ENCODE results near the gene EML3. TPM values are rescaled to one million over a fixed set of nuclear protein-coding genes. Genes with fewer than 3 reads are reported as not detected.
A peak's percentile ranks its signal among the peaks of the same experiment; 100 is the strongest.
"Not testable (repeated sequence)": the region's sequence is repeated elsewhere in the genome, so short reads cannot be mapped to it uniquely, and the experiment has no call there.

EML3 gene
- total and polyA plus RNA-seq, 8 donors, result 22.0 to 86.4 (median 24.5) TPM

GRCh38 chr11:62569611-62570010 is 43.0 kb downstream of the EML3 start:
- DNase-seq, result no peak
- Histone ChIP-seq H3K4me3 (no peak overlapping the region), H3K4me1 (peaks cover 6 to 13% (median 8%) of the 10 kb centered on the region in 3 donors), H3K36me3 (peaks cover 7 to 52% (median 20%) of the 10 kb centered on the region in 3 donors), H3K27me3 (no peaks in the 10 kb centered on the region), H3K27ac (no peak overlapping the region), H3K9me3 (no peaks in the 10 kb centered on the region)
- 80 to 81% methylated on average over 1 of the region's 1 CpG for WGBS, 2 donors
- intact Hi-C loops (cut with DNase I), result no loop called here
- TF ChIP-seq CTCF (IDR thresholded peaks at IDR 0.05), result no peak
- no peak for ATAC-seq
- no peak for FAIRE-seq

DNA sequence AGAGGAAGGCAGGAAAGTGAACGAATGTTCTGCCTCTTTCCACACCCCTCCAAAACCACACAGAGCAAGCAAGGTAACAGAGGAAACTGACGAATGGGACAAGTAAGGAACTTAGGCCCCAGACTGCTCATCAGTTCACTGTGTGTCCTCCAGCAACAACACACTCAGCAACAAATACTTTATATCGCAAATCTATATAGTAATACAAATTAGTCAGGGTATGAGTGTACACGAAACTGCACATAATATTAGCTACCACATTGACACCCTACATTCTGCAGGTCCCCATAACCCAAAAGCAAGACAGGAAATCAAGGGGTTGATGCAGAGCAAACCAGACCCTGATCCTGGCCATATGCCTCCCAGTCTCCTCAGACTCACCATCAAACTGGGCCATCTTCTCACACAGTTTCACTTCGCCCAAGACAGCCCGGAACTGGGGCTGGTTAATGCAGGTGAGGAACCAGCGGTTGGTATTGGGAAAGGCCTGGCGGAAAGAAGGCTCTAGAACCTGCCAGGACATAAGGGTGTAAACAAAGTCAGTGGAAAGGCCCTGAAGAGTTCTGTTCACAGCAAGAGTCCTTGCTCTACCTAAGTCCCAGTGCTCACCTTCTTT is 45.4 kb downstream of the EML3 start:
- Histone ChIP-seq H3K4me3 (no peak overlapping the region), H3K36me3 (peaks cover 7 to 67% (median 27%) of the 10 kb centered on the region in 3 donors), H3K4me1 (peaks cover under 1 to 7% (median 3%) of the 10 kb centered on the region in 3 donors), H3K27me3 (no peaks in the 10 kb centered on the region), H3K27ac (no peak overlapping the region), H3K9me3 (no peaks in the 10 kb centered on the region)
- 77 to 84% methylated on average over 8 of the region's 8 CpGs for WGBS, 2 donors
- ATAC-seq, result no peak
- no peak for FAIRE-seq
- no peak for TF ChIP-seq CTCF (IDR thresholded peaks at IDR 0.05)
- DNase-seq, result peak in 1 of 6 donors; percentile 26
- intact Hi-C loops (cut with DNase I), result no loop called here

DNA sequence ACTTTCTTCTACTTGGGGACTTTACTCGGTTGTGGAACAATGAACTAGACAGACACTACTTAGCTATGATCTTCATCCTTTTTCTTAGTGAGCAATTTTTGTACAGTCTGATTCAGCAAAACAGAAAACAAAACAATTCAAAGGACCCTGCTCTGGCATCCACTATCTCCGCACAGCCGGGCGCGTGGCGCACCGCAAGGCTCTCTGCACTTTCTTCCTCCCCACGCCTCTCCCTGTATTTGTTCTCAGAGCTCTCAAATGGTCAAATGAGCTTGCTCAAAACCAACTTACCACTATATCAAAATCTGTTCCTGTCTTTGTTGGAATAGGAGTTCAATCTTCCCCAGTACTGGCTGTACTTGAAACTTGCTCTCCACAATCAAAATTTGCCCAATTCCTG is 46.3 kb downstream of the EML3 start:
- Histone ChIP-seq H3K9me3 (no peaks in the 10 kb centered on the region), H3K27me3 (no peaks in the 10 kb centered on the region), H3K4me3 (no peak overlapping the region), H3K4me1 (no peaks in the 10 kb centered on the region), H3K27ac (no peak overlapping the region), H3K36me3 (peaks cover 7 to 60% (median 29%) of the 10 kb centered on the region in 3 donors)
- intact Hi-C loops (cut with DNase I), result no loop called here
- no peak for TF ChIP-seq CTCF (IDR thresholded peaks at IDR 0.05)
- FAIRE-seq (no peak), ATAC-seq (no peak), DNase-seq (no peak)
- 88 to 92% methylated on average over 8 of the region's 8 CpGs for WGBS, 2 donors

- FAIRE-seq, result no peak
- H3K4me3 ChIP-seq, result no peak overlapping the region
Measured at GRCh38 chr11:62565100-62565802, 47.3 kb downstream of the EML3 start.

GRCh38 chr11:62561677-62562230 is 50.8 kb downstream of the EML3 start:
- H3K27me3 ChIP-seq, ATAC-seq, DNase-seq, H3K9me3 ChIP-seq, H3K27ac ChIP-seq, H3K4me3 ChIP-seq, FAIRE-seq, H3K4me1 ChIP-seq: not testable (repeated sequence)
- intact Hi-C loops (cut with DNase I), result loop anchor here in 1 of 3 donors (5.0 kb wide), 1 partner anchor 139 kb away; no protein-coding TSS in a partner anchor
- peaks cover 0 to 47% (median 29%) of the 10 kb centered on the region in 3 donors for H3K36me3 ChIP-seq
- WGBS, 2 donors, result 52 to 68% methylated on average over 3 of the region's 3 CpGs

More at GRCh38 chr11:62565100-62565802, 47.3 kb downstream of the EML3 start:
- no peak for DNase-seq
- peaks cover 7 to 51% (median 29%) of the 10 kb centered on the region in 3 donors for H3K36me3 ChIP-seq
- intact Hi-C loops (cut with DNase I), result no loop called here
- TF ChIP-seq CTCF (IDR thresholded peaks at IDR 0.05), result no peak
- 62 to 69% methylated on average over 5 of the region's 5 CpGs for WGBS, 2 donors
- ATAC-seq, result no peak
- H3K27ac ChIP-seq, result no peak overlapping the region
- H3K4me1 ChIP-seq, result peaks cover 0 to 4% (median 3%) of the 10 kb centered on the region in 3 donors
- no peaks in the 10 kb centered on the region for H3K27me3 ChIP-seq
- no peaks in the 10 kb centered on the region for H3K9me3 ChIP-seq

Measured in pancreas (tissue), 10 donors.